Measurements from ENCODE around the gene AUTS2.

DNA sequence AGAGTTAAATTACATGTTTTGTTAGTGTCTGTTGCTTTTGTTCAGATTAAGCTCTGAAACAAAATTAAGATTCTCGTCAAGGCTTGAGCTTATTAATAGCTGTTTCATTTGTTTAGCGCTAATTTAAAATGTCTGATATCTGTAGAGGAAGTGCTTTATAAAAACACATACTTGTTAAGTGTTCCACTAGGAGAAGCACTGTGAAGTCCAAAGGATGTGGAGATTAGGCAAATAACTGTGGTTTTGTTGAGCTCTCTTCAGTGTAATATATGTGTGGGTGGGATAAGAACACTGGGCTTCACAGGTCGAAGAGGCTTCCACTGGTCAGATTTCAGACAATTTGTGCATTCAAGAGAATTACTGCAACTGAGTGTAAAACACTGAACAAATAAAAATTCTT is 242.0 kb downstream of the AUTS2 start:
- no peak for TF ChIP-seq CTCF (IDR thresholded peaks at IDR 0.05; ENCODE audit: poor library complexity, severe bottlenecking)
- TF ChIP-seq POLR2AphosphoS5 (IDR thresholded peaks at IDR 0.05), result no peak
- no peak for TF ChIP-seq EZH2 (IDR thresholded peaks at IDR 0.05; ENCODE audit: borderline replicate concordance, insufficient read depth, low read length, poor library complexity, severe bottlenecking)
- TF ChIP-seq TAF1 (IDR thresholded peaks at IDR 0.05; ENCODE audit: low read depth), result no peak
- TF ChIP-seq EP300 (conservative IDR thresholded peaks at IDR 0.05; ENCODE audit: poor library complexity, severe bottlenecking), result no peak
- no peak for TF ChIP-seq RAD21 (conservative IDR thresholded peaks at IDR 0.05)
- no peak for TF ChIP-seq SMC3 (conservative IDR thresholded peaks at IDR 0.05; ENCODE audit: poor library complexity)
